H9 (cell line): Measurements from ENCODE around the gene DNAH8. TPM values are rescaled to one million over a fixed set of nuclear protein-coding genes. Genes with fewer than 3 reads are reported as not detected.

Experiments
- DNase-seq: peaks from one replicate; pipeline ENCODE4 v3.0.0-alpha.2; 2017
- H2AFZ ChIP-seq: one replicate; pipeline ENCODE4 v1.6.1; 2013; ENCODE audit warnings: mild to moderate bottlenecking, low read length, control low read depth, moderate library complexity
- H2AK5ac ChIP-seq: 2 replicates; pipeline ENCODE4 v1.6.1; 2013; ENCODE audit warnings: low read length, control low read depth, mixed read lengths; ENCODE audit not compliant: insufficient read length
- H2BK120ac ChIP-seq: one replicate; pipeline ENCODE4 v1.6.1; 2013; ENCODE audit warnings: low read depth, mild to moderate bottlenecking, low read length, control low read depth, inconsistent platforms; ENCODE audit not compliant: poor library complexity, severe bottlenecking
- H2BK12ac ChIP-seq: 2 replicates; pipeline ENCODE4 v1.6.1; 2013; ENCODE audit warnings: low read length, control low read depth, mixed read lengths, low read depth; ENCODE audit not compliant: insufficient read length
- H2BK15ac ChIP-seq: 2 replicates; pipeline ENCODE4 v1.6.1; 2013; ENCODE audit warnings: low read depth, low read length, control low read depth
- H2BK20ac ChIP-seq: one replicate; pipeline ENCODE4 v1.6.1; 2013; ENCODE audit warnings: low read depth, mild to moderate bottlenecking, low read length, control low read depth, inconsistent platforms; ENCODE audit not compliant: poor library complexity, severe bottlenecking
- H2BK5ac ChIP-seq: 2 replicates; pipeline ENCODE4 v1.6.1; 2013; ENCODE audit warnings: low read length, control low read depth, mixed read lengths; ENCODE audit not compliant: insufficient read length
- H3K14ac ChIP-seq: 2 replicates; pipeline ENCODE4 v1.6.1; 2013; ENCODE audit warnings: low read length, control low read depth; ENCODE audit not compliant: insufficient read depth
- H3K18ac ChIP-seq: 2 replicates; pipeline ENCODE4 v1.6.1; 2013; ENCODE audit warnings: low read depth, mild to moderate bottlenecking, mixed read lengths, low read length, control low read depth; ENCODE audit not compliant: insufficient read length
- H3K23ac ChIP-seq: 2 replicates; pipeline ENCODE4 v1.6.1; 2013; ENCODE audit warnings: low read length, control low read depth, mixed read lengths, low read depth; ENCODE audit not compliant: insufficient read length
- H3K23me2 ChIP-seq: 2 replicates; pipeline ENCODE4 v1.6.1; 2013; ENCODE audit warnings: low read depth, mild to moderate bottlenecking, mixed read lengths, low read length, control low read depth; ENCODE audit not compliant: insufficient read length, poor library complexity, severe bottlenecking
- H3K27ac ChIP-seq: 2 replicates; pipeline ENCODE4 v1.5.1; 2013; ENCODE audit warnings: low read length, control low read depth, mixed read lengths, low read depth; ENCODE audit not compliant: insufficient read length
- H3K27me3 ChIP-seq: 2 replicates; pipeline ENCODE4 v1.6.1; 2013; ENCODE audit warnings: low read length, control low read depth, inconsistent platforms; ENCODE audit not compliant: insufficient read depth
- H3K4ac ChIP-seq: 2 replicates; pipeline ENCODE4 v1.6.1; 2013; ENCODE audit warnings: low read depth, mild to moderate bottlenecking, control low read depth, inconsistent platforms, low read length, moderate library complexity
- H3K4me1 ChIP-seq: 2 replicates; pipeline ENCODE4 v1.6.1; 2013; ENCODE audit warnings: low read length, control low read depth, inconsistent platforms; ENCODE audit not compliant: insufficient read depth
- H3K4me2 ChIP-seq: 2 replicates; pipeline ENCODE4 v1.6.1; 2013; ENCODE audit warnings: low read length, control low read depth, mixed read lengths; ENCODE audit not compliant: insufficient read length, insufficient read depth
- H3K56ac ChIP-seq: 2 replicates; pipeline ENCODE4 v1.6.1; 2013; ENCODE audit warnings: low read depth, mild to moderate bottlenecking, mixed read lengths, low read length, control low read depth; ENCODE audit not compliant: insufficient read length
- H3K79me1 ChIP-seq: 2 replicates; pipeline ENCODE4 v1.6.1; 2013; ENCODE audit warnings: low read depth, mild to moderate bottlenecking, moderate library complexity, low read length, control low read depth, inconsistent platforms; ENCODE audit not compliant: insufficient read depth, poor library complexity, severe bottlenecking
- H3K79me2 ChIP-seq: 2 replicates; pipeline ENCODE4 v1.6.1; 2013; ENCODE audit warnings: low read length, control low read depth, inconsistent platforms; ENCODE audit not compliant: insufficient read depth
- H3K9ac ChIP-seq: 2 replicates; pipeline ENCODE4 v1.6.1; 2013; ENCODE audit warnings: low read length, control low read depth, mixed read lengths; ENCODE audit not compliant: insufficient read length; ENCODE audit errors: extremely low read depth
- H3K9me3 ChIP-seq: one replicate; pipeline ENCODE4 v1.6.1; 2013; ENCODE audit warnings: low read depth, low read length, inconsistent platforms; ENCODE audit not compliant: control insufficient read depth
- H3T11ph ChIP-seq: one replicate; pipeline ENCODE4 v1.6.1; 2013; ENCODE audit warnings: mild to moderate bottlenecking, low read length, control low read depth, inconsistent platforms
- H4K20me1 ChIP-seq: one replicate; pipeline ENCODE4 v1.6.1; 2013; ENCODE audit not compliant: control insufficient read depth, insufficient read length, insufficient read depth
- H4K5ac ChIP-seq: 2 replicates; pipeline ENCODE4 v1.6.1; 2013; ENCODE audit warnings: low read depth, mild to moderate bottlenecking, mixed read lengths, low read length, control low read depth; ENCODE audit not compliant: insufficient read length
- H4K8ac ChIP-seq: replicated peaks from 2 replicates; pipeline ENCODE4 v1.6.1; 2013; ENCODE audit warnings: low read length, control low read depth, mixed read lengths, low read depth; ENCODE audit not compliant: insufficient read length
- H4K91ac ChIP-seq: 2 replicates; pipeline ENCODE4 v1.6.1; 2013; ENCODE audit warnings: low read depth, mild to moderate bottlenecking, moderate library complexity, mixed read lengths, low read length, control low read depth; ENCODE audit not compliant: insufficient read length
- H3K27ac Mint-ChIP-seq, 3 experiments: 2 replicates in 2 of 3; 3 replicates in 1 of 3; pipeline ENCODE4 v1.8.0; 2020 to 2021; ENCODE audit warnings: mixed read lengths in 3 of 3, mild to moderate bottlenecking in 1 of 3, moderate library complexity in 1 of 3
- H3K27me3 Mint-ChIP-seq: 2 replicates; pipeline ENCODE4 v1.8.0; 2021; ENCODE audit warnings: low read depth, mild to moderate bottlenecking, moderate library complexity, mixed read lengths
- H3K36me3 Mint-ChIP-seq, 3 experiments: 2 replicates in 2 of 3; 3 replicates in 1 of 3; pipeline ENCODE4 v1.8.0; 2020 to 2021; ENCODE audit warnings: low read depth in 3 of 3, mixed read lengths in 3 of 3; ENCODE audit not compliant: insufficient read depth in 1 of 3
- H3K4me1 Mint-ChIP-seq, 2 experiments: 2 replicates each; pipeline ENCODE4 v1.8.0; 2020; ENCODE audit warnings: mixed read lengths in 2 of 2
- H3K4me3 Mint-ChIP-seq, 2 experiments: 2 replicates in 1 of 2; 3 replicates in 1 of 2; pipeline ENCODE4 v1.8.0; 2020 to 2021; ENCODE audit warnings: mild to moderate bottlenecking in 2 of 2, mixed read lengths in 2 of 2, moderate library complexity in 1 of 2
- H3K9me3 Mint-ChIP-seq, 2 experiments: 2 replicates in 1 of 2; 3 replicates in 1 of 2; pipeline ENCODE4 v1.8.0; 2020; ENCODE audit warnings: mild to moderate bottlenecking in 2 of 2, mixed read lengths in 2 of 2, moderate library complexity in 1 of 2
- CTCF ChIP-seq: fragments of 200-600 bp; sonication (generic); conservative IDR thresholded peaks from 3 replicates; pipeline ENCODE4 v1.8.0; 2021; ENCODE audit warnings: antibody characterized with exemption, mild to moderate bottlenecking
- WGBS: extraction: QIAGEN DNeasy Blood & Tissue Kit; methylation state at CpG from one replicate; pipeline ENCODE4 v1.1.7; 2013; ENCODE audit warnings: missing lambda C conversion rate, low lambda C conversion rate, mixed read lengths; ENCODE audit not compliant: insufficient read length; ENCODE audit errors: extremely low coverage; 5-methylcytosine and 5-hydroxymethylcytosine counted together
- total RNA-seq: library from RNA; stranded (reverse); gene quantifications from 2 replicates; pipeline ENCODE4 v1.2.1, GENCODE V29; 2021

DNAH8 gene
- total RNA-seq, 1 experiment from 2014 or later, result not detected

DNA sequence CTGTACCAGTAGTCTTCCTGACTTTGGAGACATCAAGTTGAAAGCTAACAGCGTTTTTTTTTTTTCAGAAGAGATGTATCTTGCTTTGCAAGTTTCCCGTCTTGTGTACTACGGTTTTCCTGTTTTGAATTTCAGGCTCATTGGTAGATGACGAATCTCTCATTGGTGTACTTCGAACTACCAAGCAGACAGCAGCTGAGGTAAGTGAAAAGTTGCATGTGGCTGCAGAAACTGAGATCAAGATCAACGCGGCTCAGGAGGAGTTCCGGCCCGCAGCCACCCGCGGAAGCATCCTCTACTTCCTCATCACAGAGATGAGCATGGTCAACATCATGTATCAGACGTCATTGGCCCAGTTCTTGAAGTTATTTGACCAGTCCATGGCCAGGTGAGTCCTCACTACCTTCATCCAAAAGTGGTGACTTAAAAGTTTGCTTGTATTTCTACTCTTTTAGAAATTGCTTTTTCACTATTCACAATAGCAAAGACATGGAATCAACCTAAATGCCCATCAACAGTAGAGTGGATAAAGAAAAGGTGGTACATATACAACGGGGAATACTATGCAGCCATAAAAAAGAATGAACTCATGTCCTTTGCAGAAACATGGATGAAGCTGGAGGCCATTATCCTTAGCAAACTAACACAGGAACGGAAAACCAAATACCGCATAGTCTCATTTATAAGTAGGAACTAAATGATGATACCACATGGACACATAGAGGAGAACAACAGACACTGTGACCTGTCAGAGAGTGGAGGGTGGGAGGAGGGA lies 222.9 kb downstream of the DNAH8 start:
- no peak overlapping the region for H3K4ac ChIP-seq
- H4K91ac ChIP-seq, result no peak overlapping the region
- no peak overlapping the region for H4K5ac ChIP-seq
- H3K56ac ChIP-seq, result no peak overlapping the region
- H3K9ac ChIP-seq, result no peak overlapping the region
- TF ChIP-seq CTCF, result no peak
- no peaks in the 10 kb centered on the region for H3K79me2 ChIP-seq
- no peak overlapping the region for H2BK120ac ChIP-seq
- no peaks in the 10 kb centered on the region for H4K20me1 ChIP-seq
- H3K27ac ChIP-seq, result no peak overlapping the region
- no peak overlapping the region for H3K18ac ChIP-seq
- no peak overlapping the region for H4K8ac ChIP-seq
- H3K79me1 ChIP-seq, result no peaks in the 10 kb centered on the region
- WGBS, result no CpG with 5 or more reads among the region's 15 CpGs
- no peak overlapping the region for H2BK12ac ChIP-seq
- no peaks in the 10 kb centered on the region for H3K4me1 ChIP-seq
- no peaks in the 10 kb centered on the region for H3K27me3 ChIP-seq
- no peak overlapping the region for H3K4me3 Mint-ChIP-seq
- H3T11ph ChIP-seq, result no peak overlapping the region
- no peak overlapping the region for H3K23ac ChIP-seq
- H3K36me3 Mint-ChIP-seq, result no peaks in the 10 kb centered on the region
- H3K9me3 ChIP-seq, result no peaks in the 10 kb centered on the region
- H2AK5ac ChIP-seq, result no peak overlapping the region
- no peak overlapping the region for H3K27ac Mint-ChIP-seq
- H3K4me2 ChIP-seq, result no peak overlapping the region
- no peak overlapping the region for H2BK20ac ChIP-seq
- H3K23me2 ChIP-seq, result no peaks in the 10 kb centered on the region
- DNase-seq, result no peak
- H3K4me1 Mint-ChIP-seq, result peaks cover 0 to 4% of the 10 kb centered on the region in 2 experiments; a peak in 3 of 4 replicates
- peaks cover 4% of the 10 kb centered on the region for H3K27me3 Mint-ChIP-seq
- no peak overlapping the region for H3K14ac ChIP-seq
- no peak overlapping the region for H2BK15ac ChIP-seq
- no peaks in the 10 kb centered on the region; a peak in 1 of 5 replicates for H3K9me3 Mint-ChIP-seq
- no peak overlapping the region for H2BK5ac ChIP-seq
- no peak overlapping the region for H2AFZ ChIP-seq
